GM13976 (cell line): ENCODE results near the gene MT1E.

ENCODE experiments used
- DNase-seq: peaks from one replicate; pipeline ENCODE4 v3.0.0; 2012; ENCODE audit warnings: low spot score
- CTCF ChIP-seq: IDR thresholded peaks from 2 replicates; pipeline ENCODE4 v1.5.1; 2012; ENCODE audit warnings: borderline replicate concordance, mild to moderate bottlenecking; ENCODE audit not compliant: insufficient read depth; ENCODE audit errors: extremely low read depth, missing control alignments, control extremely low read depth
- in situ Hi-C: fragments of 300-500 bp; cut with MboI; formaldehyde crosslinking; loops from one replicate; pipeline ENCODE4 v1.12.0; 2022; ENCODE audit warnings: low sequenced_read_pairs, mixed read lengths, inconsistent platforms; ENCODE audit not compliant: unreplicated experiment

MT1E gene

GRCh38 chr16:56610609-56611111, 14.9 kb upstream of the MT1E start:
- no peak for DNase-seq
- in situ Hi-C loops = no loop called here
- TF ChIP-seq CTCF = no peak

- in situ Hi-C loops = no loop called here
- DNase-seq = no peak
- TF ChIP-seq CTCF = no peak
These were observed 14.2 kb upstream of the MT1E start for GRCh38 chr16:56611281-56611833.

GRCh38 chr16:56613706-56614105, 11.9 kb upstream of the MT1E start:
- TF ChIP-seq CTCF = no peak
- DNase-seq = no peak
- in situ Hi-C loops = no loop called here

- in situ Hi-C loops = no loop called here
- DNase-seq = no peak
- TF ChIP-seq CTCF = no peak
These were observed 11.0 kb upstream of the MT1E start for GRCh38 chr16:56614549-56614991.

GRCh38 chr16:56615353-56615752, 10.2 kb upstream of the MT1E start:
- in situ Hi-C loops = no loop called here
- TF ChIP-seq CTCF = no peak
- no peak for DNase-seq

GRCh38 chr16:56616608-56617211, 8.9 kb upstream of the MT1E start:
- in situ Hi-C loops = no loop called here
- DNase-seq = no peak
- no peak for TF ChIP-seq CTCF
